HEK293T (cell line): ENCODE data around the gene RYR3.

ENCODE experiments used
- ARNT ChIP-seq: fragments of 450-650 bp; IDR thresholded peaks from 2 replicates; pipeline ENCODE4 v1.6.1; 2017; ENCODE audit warnings: mild to moderate bottlenecking
- SUZ12 ChIP-seq: fragments of 450-650 bp; IDR thresholded peaks from 2 replicates; pipeline ENCODE4 v1.6.1; 2016; ENCODE audit warnings: mild to moderate bottlenecking

- no peak for TF ChIP-seq ARNT
- TF ChIP-seq SUZ12, result no peak
Measured at GRCh38 chr15:33278816-33279612, 31.8 kb upstream of the RYR3 start.
